Mucosa of stomach (tissue), 1 donor: ENCODE measurements around the gene VRK2.
"Not testable (repeated sequence)": the region's sequence is repeated elsewhere in the genome, so short reads cannot be mapped to it uniquely, and the experiment has no call there.

Source experiments
- H3K27me3 ChIP-seq: one replicate; pipeline ENCODE4 v1.7.0; 2013; ENCODE audit warnings: mild to moderate bottlenecking, low read length; ENCODE audit not compliant: control insufficient read depth, insufficient read depth
- H3K36me3 ChIP-seq: one replicate; pipeline ENCODE4 v1.7.0; 2013; ENCODE audit warnings: low read length; ENCODE audit not compliant: control insufficient read depth, insufficient read depth
- H3K4me1 ChIP-seq: one replicate; pipeline ENCODE4 v1.7.0; 2013; ENCODE audit warnings: mild to moderate bottlenecking, low read length; ENCODE audit not compliant: control insufficient read depth, insufficient read depth
- H3K4me3 ChIP-seq: one replicate; pipeline ENCODE4 v1.7.0; 2013; ENCODE audit warnings: low read length
- H3K9ac ChIP-seq: one replicate; pipeline ENCODE4 v1.7.0; 2013; ENCODE audit warnings: mild to moderate bottlenecking, low read length, moderate library complexity
- H3K9me3 ChIP-seq: one replicate; pipeline ENCODE4 v1.7.0; 2013; ENCODE audit warnings: mild to moderate bottlenecking, low read length, moderate library complexity; ENCODE audit not compliant: control insufficient read depth
- donor health status: Pancreatic carcinoma.

VRK2 gene

DNA sequence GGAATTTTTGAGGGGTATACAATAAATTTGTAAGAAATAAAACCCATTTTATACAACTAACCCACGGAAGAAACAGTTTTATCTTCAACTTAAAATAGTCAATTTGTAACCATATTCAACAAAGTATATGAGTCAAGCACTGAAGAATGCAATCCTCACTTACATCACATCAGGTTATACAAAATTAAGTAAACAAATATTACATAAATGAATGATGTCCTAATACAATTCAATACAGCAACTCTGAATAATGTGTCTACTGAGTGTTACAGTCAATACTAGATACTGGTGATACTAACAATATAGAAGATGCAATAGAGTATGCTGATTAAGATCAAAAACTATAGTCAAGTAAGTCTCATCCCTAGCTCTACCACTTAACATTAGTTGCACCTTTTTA, 135.9 kb downstream of the VRK2 start:
- no peaks in the 10 kb centered on the region for H3K9me3 ChIP-seq
- no peaks in the 10 kb centered on the region for H3K4me1 ChIP-seq
- H3K36me3 ChIP-seq: no peaks in the 10 kb centered on the region
- no peak overlapping the region for H3K4me3 ChIP-seq
- no peak overlapping the region for H3K9ac ChIP-seq
- no peaks in the 10 kb centered on the region for H3K27me3 ChIP-seq

DNA sequence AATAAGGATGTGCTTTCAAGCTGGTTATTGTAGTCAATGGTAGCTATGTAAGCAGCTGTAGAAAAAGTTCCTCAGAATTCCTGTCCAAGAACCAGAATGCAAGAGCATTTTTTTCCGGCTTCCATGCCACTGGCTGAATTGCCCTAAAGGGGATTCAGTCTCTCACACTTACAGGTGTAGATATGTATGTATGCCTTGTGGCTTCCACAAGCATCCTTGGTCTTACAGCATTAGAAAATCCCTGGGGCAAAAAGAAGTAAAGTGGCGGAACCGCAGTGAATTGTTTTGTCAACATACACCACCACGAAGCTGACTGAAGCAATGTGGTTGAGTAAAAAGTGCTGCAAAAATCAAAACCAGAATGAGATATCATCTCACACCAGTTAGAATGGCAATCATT, 139.9 kb downstream of the VRK2 start:
- Histone ChIP-seq H3K9ac (no peak overlapping the region), H3K4me1 (no peaks in the 10 kb centered on the region), H3K27me3 (no peaks in the 10 kb centered on the region), H3K36me3 (no peaks in the 10 kb centered on the region), H3K9me3 (no peaks in the 10 kb centered on the region), H3K4me3 (no peak overlapping the region)

DNA sequence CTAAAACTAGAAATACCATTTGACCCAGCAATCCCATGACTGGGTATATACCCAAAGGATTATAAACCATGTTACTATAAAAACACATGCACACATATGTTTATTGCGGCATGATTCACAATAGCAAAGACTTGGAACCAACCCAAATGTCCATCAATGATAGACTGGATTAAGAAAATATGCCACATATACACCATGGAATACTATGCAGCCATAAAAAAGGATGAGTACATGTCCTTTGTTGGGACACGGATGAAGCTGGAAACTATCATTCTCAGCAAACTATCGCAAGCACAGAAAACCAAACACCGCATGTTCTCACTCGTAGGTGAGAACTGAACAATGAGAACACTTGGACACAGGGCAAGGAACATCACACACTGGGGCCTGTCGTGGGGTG, 140.4 kb downstream of the VRK2 start:
- H3K27me3 ChIP-seq: not testable (repeated sequence)

DNA sequence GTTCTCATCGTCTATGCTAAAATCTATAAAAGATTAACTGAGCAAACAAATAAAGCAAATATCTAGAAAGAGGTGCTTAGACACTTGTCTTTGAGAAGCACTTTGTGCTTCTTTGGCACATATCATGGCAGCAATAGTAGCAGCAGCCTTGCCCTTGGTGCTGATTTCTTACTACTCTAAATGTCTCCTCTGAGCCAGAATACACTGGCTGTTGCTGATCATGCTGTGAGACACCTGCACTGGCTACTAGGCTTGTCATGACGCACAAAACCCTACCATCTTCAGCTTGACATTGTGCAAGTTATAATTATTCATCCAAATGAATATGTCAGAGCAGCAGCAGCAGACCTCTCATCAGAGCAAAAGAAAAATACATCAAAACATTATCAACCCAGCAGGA, 147.9 kb downstream of the VRK2 start:
- no peaks in the 10 kb centered on the region for H3K36me3 ChIP-seq
- no peaks in the 10 kb centered on the region for H3K27me3 ChIP-seq
- H3K4me3 ChIP-seq: no peak overlapping the region
- no peaks in the 10 kb centered on the region for H3K4me1 ChIP-seq
- no peaks in the 10 kb centered on the region for H3K9me3 ChIP-seq
- H3K9ac ChIP-seq: no peak overlapping the region

More for the DNA sequence above, 140.4 kb downstream of the VRK2 start:
- not testable (repeated sequence) for H3K9ac ChIP-seq, H3K9me3 ChIP-seq, H3K4me1 ChIP-seq, H3K36me3 ChIP-seq, H3K4me3 ChIP-seq

DNA sequence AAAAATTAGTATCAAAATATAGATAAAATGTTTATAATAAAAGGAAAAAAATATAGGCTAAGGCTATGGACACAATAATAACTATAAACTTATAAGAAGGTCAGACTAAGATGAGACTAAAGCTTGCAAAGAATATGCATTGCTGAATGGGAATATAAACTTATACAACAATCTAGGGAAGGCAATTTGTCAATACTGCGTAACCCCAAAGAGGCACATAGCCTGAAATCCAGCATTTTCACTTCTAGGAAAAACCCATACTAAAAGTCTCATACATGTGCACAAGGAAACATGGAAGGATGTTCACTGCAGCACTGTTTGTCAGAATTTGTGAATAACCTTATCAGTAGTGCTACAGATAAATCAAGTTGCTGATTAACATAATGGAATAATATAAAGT, 149.1 kb downstream of the VRK2 start:
- Histone ChIP-seq H3K4me1 (no peaks in the 10 kb centered on the region), H3K9ac (no peak overlapping the region), H3K36me3 (no peaks in the 10 kb centered on the region), H3K27me3 (no peaks in the 10 kb centered on the region), H3K4me3 (no peak overlapping the region), H3K9me3 (no peaks in the 10 kb centered on the region)

DNA sequence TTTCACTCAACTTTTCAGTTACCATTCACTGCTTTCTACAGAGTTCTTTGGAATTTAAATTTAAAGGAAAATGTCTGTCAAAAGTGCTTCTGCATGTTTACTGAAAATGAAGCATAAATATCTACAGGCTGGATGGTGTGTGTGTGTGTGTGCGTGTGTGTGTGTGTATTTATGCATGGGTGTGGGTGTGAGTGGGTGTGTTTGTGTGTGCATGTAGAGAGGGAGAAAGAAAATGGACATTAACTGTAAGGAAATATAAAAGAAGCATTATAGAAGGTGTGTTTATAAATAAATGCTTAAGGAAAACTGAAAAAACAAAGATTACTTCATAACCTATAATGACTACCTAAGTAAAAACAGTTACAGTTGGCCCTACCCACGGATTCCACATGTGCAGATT, 151.3 kb downstream of the VRK2 start:
- H3K4me3 ChIP-seq: no peak overlapping the region
- no peaks in the 10 kb centered on the region for H3K4me1 ChIP-seq
- no peaks in the 10 kb centered on the region for H3K9me3 ChIP-seq
- H3K9ac ChIP-seq: no peak overlapping the region
- H3K36me3 ChIP-seq: no peaks in the 10 kb centered on the region
- no peaks in the 10 kb centered on the region for H3K27me3 ChIP-seq

DNA sequence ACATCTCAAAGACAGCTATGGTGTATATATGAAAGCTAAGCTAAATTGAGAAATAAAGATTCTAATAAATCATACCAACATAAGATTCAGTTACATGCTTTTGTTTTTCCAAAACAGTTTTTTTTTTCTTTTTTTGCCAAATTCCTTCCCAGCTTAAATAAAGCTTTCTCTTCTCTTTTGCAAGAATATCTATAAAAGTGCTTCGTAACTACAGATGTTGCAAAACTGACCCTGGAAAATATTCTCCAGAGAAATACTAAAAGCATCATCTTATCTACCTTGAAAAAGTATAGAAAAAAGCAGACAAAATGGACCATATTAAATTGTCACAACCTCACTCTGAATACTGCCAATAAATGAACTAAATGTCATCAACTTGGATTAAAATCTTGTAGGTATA, 155.8 kb downstream of the VRK2 start:
- Histone ChIP-seq H3K27me3 (no peaks in the 10 kb centered on the region), H3K4me1 (no peaks in the 10 kb centered on the region), H3K4me3 (no peak overlapping the region), H3K9ac (no peak overlapping the region), H3K36me3 (no peaks in the 10 kb centered on the region), H3K9me3 (no peaks in the 10 kb centered on the region)

DNA sequence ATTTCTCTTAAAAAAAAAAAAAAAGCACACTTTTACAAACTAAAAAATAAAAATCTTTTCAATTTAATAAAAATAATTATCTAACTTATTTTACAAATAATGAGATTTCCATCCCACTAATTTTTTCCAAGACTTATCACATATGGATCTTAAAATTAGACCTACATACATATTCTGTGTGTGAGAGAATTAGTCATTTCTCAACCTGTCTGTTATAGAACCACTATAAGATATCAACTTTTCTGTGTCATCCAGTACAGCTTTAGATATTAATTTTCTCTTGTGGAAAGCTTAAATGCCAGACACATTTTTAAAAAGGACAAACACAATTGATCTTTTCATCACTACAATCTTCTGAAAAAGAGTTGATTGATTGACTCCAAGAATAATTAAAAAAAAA, 156.4 kb downstream of the VRK2 start:
- Histone ChIP-seq H3K9ac (no peak overlapping the region), H3K4me1 (no peaks in the 10 kb centered on the region), H3K27me3 (no peaks in the 10 kb centered on the region), H3K36me3 (no peaks in the 10 kb centered on the region), H3K9me3 (no peaks in the 10 kb centered on the region), H3K4me3 (no peak overlapping the region)

DNA sequence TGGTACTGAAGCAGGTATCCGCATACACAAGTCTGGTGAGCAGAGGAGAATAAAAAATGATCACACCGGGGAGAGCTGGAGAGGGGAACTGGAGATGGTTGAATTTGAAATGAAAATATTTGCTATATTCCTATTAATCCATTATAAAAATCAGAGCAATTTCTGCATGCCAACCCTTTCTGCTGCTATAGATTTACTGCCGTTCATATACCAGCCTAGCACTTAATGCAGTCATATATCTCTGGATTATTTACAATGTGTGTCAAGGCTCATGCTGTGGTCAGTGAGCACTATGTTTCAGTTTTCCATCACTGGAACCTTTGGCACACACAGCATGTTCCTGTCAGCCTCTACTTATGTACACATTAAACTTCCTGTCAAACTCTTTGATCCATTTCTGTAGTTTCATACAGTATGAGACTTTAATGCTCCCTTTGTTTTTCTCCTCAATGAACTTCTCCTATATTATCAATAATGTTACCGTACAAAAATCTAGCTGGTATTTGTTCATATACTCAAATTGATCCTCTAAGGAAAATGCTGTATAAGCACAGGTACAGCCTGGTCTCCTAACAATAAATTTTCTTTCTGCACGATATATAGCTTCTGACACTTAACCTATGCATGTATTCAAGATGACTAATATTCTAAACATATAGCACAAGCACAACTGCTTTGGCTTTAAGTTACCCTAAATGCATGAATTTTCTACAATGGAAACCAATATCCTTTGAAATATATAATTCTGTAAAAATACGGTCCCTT, 157.8 kb downstream of the VRK2 start:
- no peaks in the 10 kb centered on the region for H3K27me3 ChIP-seq

DNA sequence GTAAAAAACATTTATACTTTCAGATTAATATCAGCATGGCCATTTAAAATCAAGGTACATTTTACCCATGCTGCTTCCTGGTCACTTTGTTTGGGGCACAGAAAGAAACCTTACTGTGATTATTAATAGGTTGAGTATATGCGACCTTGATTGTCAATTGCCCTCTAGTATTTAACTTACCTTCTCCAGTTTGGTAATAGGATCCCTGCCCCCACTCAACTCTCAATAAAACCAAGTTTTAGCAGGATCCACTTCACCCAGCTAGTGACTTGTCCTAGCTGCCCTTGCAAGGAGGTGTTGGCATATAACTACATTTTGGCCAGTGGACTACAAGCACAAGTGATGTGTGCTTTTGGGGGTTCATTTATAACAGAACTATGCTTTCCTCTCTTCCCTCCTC, 160.2 kb downstream of the VRK2 start:
- Histone ChIP-seq H3K27me3 (no peaks in the 10 kb centered on the region), H3K4me3 (no peak overlapping the region), H3K36me3 (no peaks in the 10 kb centered on the region), H3K9ac (no peak overlapping the region), H3K4me1 (no peaks in the 10 kb centered on the region), H3K9me3 (no peaks in the 10 kb centered on the region)

More for the DNA sequence above, 157.8 kb downstream of the VRK2 start:
- no peak overlapping the region for H3K9ac ChIP-seq
- no peaks in the 10 kb centered on the region for H3K9me3 ChIP-seq
- no peak overlapping the region for H3K4me3 ChIP-seq
- no peaks in the 10 kb centered on the region for H3K4me1 ChIP-seq
- no peaks in the 10 kb centered on the region for H3K36me3 ChIP-seq

DNA sequence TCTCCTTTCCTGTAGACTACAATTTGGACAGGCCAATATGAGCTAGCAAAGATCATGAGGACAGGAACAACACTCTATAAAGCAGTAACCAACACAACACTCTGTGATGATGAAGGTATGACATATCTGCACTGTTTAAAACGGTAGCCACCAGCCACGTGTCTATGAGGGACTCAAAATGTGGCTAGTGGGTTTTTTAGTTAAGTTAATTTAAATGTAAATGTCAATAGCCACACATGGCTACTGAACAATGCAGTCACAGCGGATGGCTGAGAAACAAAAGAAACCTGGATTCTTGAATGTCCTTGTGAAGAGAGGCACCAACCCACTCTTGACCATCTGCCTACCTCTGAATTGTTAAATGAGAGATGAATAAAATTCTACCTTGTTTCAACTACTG, 160.6 kb downstream of the VRK2 start:
- H3K4me1 ChIP-seq: no peaks in the 10 kb centered on the region
- H3K27me3 ChIP-seq: no peaks in the 10 kb centered on the region
- no peaks in the 10 kb centered on the region for H3K36me3 ChIP-seq
- no peaks in the 10 kb centered on the region for H3K9me3 ChIP-seq
- H3K9ac ChIP-seq: no peak overlapping the region
- no peak overlapping the region for H3K4me3 ChIP-seq
